HG02870 (cell line): Measurements from ENCODE around the gene ZNF625.

Experiments
- ATAC-seq: cut with Tn5 transposase; IDR thresholded peaks from one replicate; pipeline ENCODE4 v1.9.1; 2021; ENCODE audit warnings: mild to moderate bottlenecking, moderate library complexity; ENCODE audit not compliant: unreplicated experiment

Gene ZNF625

GRCh38 chr19:12156223-12157058, at the start of gene ZNF625:
Gene ZNF625, minus strand, starts transcription at chr19:12156734. Its CDS starts 176 bp downstream, at chr19:12156558.
- peak; percentile 84 for ATAC-seq

DNA sequence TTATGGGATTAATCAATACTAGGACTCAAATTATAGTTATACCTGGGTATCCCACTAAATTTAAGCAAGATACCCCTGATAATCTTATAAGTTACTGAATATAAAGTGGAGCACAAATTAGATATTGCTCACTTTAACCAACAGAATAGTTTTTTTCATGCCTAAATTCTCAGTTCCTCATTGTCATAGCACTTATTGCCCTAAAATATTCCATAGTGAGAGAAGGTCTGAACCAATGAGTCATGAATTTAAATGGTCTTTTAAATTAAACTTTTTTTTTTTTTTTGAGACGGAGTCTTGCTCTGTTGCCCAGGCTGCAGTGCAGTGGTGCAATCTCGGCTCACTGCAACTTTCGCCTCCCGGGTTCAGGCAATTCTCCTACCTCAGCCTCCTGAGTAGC, 48.8 kb upstream of the ZNF625 start:
- ATAC-seq = no peak

GRCh38 chr19:12202250-12202649, 45.7 kb upstream of the ZNF625 start:
- no peak for ATAC-seq

GRCh38 chr19:12199757-12200419, 43.4 kb upstream of the ZNF625 start:
- ATAC-seq = no peak

- ATAC-seq = no peak
Observed at GRCh38 chr19:12198136-12198535, 41.6 kb upstream of the ZNF625 start.

GRCh38 chr19:12194827-12195731, 38.5 kb upstream of the ZNF625 start:
- no peak for ATAC-seq

- ATAC-seq = no peak
Observed at GRCh38 chr19:12187625-12188024, 31.1 kb upstream of the ZNF625 start.

DNA sequence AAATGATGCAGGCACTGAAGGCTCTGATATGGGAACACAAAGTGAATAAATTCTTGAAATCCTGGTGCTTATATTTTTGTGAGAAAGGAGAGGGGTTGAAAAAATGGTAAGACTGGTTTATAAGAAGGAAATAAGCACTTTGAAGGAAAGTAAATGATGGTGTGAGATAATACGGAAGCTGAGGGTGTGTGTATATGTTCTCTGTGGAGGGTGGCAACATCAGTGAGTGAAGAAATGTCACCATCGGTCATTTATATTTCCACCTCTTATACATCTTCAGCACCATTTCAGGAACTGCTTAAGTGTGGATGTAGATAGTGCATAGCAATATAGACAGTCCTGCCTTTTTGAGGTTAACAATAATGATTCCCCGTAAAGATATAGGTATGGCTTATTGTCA, 23.8 kb upstream of the ZNF625 start:
- no peak for ATAC-seq

DNA sequence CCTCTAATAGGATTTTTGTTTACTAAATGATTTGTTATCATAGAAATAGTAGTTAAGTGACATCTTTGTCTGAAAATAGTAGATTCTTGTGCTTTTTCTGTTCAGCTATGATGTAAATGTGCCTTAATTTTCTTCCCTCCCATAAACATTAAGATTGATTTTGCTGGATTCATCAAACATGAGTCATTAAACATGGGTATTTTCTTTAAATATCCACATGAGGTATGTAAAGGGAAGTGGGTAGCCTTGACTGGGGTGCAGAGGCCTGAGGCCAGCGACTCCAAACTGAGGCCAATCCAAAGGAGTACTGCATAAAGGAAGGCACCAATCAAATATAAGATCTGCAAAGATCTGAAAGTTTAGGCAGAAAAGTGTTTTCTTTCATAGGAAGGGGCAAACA, 10.1 kb upstream of the ZNF625 start:
- ATAC-seq = no peak

DNA sequence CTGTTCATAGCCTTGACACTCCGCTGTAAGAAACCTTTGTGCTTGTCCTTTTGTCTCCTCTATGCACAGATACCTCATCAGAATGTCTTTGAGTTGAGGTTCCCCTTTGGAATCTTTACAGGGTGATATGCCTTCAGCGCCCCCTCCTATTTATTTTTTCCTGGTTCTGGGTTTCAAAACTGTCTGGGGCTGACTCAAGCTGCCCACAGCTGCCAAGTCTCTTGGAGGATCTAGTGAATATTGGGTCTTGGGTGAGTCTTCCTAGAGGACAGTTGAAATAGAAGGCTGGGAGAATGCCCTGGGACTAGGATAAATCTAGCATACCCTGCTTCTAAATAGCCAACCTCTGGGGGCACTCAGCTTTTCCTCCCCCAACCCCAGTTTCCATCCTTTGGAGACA, 7.3 kb upstream of the ZNF625 start:
- ATAC-seq = no peak

DNA sequence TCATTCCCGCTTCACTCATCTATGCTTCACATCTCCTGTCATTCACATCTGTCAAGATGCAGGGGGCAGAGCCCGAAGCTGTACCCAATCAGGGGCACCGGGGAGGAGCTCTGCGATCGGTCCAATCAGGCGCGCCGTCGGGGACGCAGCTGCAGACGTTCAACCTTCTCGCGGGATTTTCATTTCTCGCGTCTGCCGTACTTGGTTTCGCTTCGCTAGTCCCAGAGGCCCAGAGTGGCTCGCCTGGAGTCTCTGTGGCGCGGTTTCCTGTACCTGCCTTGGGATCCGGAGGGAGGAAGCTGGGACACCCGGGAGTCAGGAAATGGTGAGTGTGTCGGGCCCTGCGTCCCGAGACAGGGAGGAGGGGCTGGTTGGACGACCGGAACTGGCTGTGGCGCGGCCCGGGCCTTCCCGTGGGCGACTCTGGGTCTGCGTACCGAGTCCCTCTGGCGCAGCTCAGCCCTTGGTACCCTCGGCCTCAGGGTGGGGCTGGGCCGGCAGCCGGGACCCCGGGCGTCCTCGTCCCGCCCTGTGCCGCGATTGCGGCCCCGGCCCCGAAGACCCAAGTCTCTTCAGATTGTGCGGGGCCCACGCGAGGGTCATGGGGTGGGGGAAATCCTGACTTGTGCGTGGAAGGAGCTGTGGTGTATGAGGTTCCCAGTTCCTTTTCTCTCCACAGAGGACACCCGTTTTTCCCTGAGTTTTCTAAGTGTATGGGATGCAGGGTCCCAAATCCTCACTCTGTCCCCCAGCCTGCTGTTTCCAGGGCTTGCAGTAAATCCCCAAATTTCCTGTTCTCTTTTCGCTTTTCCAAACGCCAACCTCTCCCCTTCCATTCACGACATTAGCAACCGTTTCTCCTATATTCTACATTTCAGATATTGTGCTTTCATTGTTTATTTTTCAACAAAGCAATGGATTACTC, 6.6 kb upstream of the ZNF625 start, which contains the start of gene ZNF136:
Gene ZNF136 (plus strand): TSS at position 215 of the 925 bp plus-strand sequence. CDS start 108 bp downstream, at position 323.
- peak; percentile 90 for ATAC-seq

DNA sequence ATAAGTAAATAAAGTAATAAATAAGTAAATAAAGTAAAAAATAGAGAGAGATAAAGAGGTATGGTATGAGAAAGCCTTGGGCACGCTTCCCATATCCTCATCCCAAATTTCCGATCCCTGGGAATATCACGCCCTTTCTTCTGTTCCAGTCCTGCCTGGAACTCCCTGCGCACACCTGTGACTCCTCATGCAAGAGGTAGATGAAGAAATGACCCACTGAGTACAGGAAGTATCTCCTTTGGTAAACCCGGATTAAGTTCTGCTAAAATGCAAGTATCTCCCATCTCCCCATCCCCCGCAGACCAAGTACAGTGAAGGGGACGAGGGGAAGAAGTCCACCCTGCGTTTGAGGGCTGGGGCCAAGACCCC, 6.0 kb upstream of the ZNF625 start:
- no peak for ATAC-seq

DNA sequence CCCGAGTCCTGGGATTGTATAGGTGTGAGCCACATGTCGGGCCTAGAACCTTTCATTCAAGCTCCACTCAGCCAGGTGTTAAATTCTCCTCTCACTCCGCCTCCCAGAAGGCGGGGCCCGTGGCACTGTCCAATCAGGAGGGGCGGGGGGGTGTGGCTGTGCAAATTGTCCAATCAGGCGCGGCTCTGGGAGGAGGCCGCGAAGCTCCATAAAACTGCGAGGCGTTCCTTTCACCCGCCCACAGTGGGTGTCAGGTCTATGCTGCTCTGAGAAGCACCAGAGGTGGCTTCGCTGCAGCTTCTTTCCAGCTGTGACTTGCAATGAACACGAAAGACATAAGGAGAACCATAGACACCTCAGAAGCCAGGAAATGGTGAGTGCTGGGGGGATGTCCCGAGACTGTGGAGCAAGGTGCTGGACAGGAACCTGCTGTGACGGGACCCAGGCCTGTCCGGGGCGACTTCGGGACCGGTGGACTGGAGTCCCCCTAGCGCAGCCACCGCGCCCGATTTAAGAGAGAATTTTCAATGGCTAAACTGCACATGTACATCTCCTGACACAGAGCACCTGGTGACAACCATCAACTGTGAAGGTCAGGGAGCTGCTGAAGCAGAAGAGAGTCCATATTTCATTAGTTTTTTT, 3.4 kb upstream of the ZNF625 start:
- ATAC-seq = no peak

DNA sequence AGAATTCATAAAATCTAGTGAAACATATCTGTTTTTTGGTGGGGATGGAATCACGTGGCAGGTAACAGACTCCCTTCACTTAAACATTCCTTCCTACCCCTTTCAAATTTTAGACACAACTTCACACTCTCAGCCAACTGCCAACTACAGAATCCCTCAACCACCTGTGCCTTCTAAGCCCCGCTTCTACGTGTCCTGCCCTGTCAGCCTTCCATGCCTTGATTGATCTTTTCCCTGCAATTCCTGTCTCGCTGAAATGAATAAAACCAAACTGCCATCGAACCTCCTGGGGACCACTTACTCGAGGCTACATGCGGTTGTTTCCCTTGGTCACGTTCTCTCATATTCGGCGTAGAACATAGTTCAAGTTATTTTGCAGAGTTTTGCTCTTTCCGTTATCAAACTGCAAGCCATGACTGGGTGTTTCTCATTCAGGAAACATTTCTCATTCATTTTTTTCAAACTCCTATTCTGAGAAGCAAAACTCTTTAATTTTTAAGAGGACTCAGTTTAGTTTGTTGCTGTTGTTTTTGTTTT, 1.1 kb downstream of the ZNF625 start:
- no peak for ATAC-seq

DNA sequence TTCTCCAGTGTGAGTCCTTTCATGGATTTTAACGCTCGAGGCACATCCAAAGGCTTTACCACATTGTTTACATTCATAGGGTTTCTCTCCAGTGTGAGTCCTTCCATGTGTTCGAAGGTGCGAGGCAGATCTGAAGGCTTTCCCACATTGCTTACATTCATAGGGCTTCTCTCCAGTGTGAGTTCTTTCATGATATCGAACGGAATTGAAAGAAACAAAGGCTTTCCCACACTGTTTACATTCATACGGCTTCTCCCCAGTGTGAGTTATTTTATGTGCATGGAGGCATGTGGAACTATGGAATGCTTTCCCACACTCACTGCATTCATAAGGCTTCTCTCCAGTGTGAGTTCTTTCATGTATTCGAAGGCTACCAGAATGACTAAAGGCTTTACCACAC, 11.2 kb downstream of the ZNF625 start:
- no peak for ATAC-seq

DNA sequence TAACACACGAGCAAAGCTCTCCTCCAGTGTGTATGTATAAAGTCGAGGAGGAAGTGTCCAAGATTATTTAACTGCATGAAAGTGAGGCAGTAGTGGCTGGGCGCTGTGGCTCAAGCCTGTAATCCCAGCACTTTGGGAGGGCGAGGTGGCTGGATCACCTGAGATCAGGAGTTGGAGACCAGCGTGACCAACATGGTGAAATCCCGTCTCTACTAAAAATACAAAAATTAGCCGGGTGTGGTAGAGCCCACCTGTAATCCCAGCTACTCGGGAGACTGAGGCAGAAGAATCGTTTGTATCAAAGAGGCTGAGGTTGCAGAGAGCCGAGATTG, 15.2 kb downstream of the ZNF625 start:
- ATAC-seq = no peak

DNA sequence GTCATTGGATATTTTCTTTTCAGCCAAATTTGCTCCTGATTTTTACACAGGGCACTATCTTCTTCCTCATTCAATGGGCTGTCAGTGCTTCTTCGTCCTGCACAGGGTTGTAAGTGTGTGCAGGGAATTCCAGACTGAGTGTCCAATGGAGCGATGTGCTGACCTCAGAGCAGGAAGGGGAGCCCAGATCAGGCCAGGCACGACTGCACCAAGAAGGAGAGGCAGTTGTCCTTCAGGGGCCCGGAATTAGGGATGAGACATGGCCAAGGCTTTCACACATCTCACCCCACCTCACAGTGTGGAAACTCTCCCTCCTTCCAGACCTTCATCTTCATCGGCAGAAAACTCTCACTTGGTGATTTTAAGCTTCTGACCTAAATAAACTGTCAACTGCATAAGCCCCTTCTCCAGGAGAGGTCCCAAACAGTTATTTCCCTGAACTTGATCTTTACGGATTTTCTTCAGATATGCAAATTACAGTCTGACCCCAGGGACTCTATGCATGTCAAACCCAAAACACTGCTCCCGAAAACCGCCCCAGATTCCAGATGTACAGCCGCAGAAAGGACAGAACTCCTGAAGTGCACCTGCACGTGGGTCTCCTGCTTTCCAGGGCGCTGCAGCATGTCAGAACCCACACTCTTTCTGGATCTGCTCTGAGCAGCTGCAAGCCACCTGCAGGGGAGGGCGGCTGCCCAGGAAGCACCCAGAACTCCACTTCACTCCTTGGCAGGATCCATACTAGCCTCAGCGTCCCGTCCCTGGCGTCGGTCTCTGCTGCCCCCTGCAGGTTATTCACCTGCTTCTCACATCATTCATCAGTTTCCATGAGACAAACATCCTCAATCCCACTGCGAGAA, 15.8 kb downstream of the ZNF625 start:
- no peak for ATAC-seq

DNA sequence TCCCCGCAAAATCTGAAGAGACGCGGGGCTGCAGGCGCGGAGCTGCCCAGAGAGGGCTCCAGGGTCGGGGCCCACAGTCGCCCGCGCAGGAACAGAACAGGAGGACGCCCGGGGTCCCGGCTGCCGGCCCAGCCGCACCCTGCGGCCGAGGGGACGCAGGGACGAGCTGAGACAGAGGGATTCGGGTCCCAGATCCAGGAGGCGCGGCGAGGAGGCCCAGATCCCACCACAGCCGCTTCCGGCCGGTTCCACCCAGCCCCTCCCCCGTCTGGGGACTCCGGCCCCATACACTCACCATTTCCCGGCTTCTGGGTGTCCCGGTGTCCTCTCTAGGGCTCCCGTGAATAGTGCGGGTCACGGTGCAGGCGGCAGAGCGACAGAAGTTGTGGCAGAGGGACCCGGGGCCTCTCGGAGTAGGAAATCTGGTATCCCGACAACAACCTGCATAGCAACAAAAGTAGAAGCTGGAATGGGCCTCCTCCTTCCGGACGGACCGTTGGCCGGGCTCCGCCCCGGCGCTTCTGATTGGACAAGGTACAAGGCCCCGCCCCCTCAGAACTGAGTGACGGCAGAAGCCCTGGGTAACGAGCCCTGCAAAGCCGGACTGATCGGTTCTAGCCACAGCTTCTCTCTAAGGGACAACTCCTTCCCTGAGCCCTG, 16.5 kb downstream of the ZNF625 start, which contains the start of gene ZNF20:
Gene ZNF20 (minus strand): TSS at position 466 of the 660 bp plus-strand sequence. CDS start 168 bp downstream, at position 298.
- ATAC-seq = peak; percentile 91
